HG02840 (cell line): ENCODE results near the gene PNPLA3.

Experiments used
- ATAC-seq: cut with Tn5 transposase; IDR thresholded peaks from one replicate; pipeline ENCODE4 v1.9.1; 2021; ENCODE audit warnings: mild to moderate bottlenecking, moderate library complexity, moderate number of reproducible peaks; ENCODE audit not compliant: unreplicated experiment, low FRiP score

PNPLA3 gene

GRCh38 chr22:43955883-43956782, 32.5 kb downstream of the PNPLA3 start:
- ATAC-seq, result no peak

- ATAC-seq, result no peak
Measured at GRCh38 chr22:43956805-43957463, 33.3 kb downstream of the PNPLA3 start.

GRCh38 chr22:43957871-43958270, 34.3 kb downstream of the PNPLA3 start:
- ATAC-seq, result no peak

GRCh38 chr22:43964314-43964857, 40.8 kb downstream of the PNPLA3 start:
- ATAC-seq, result no peak

- ATAC-seq, result no peak
Measured at GRCh38 chr22:43967069-43967468, 43.5 kb downstream of the PNPLA3 start.

GRCh38 chr22:43968614-43969013, 45.0 kb downstream of the PNPLA3 start:
- ATAC-seq, result no peak

- no peak for ATAC-seq
Measured at GRCh38 chr22:43969021-43969878, 45.6 kb downstream of the PNPLA3 start.

- no peak for ATAC-seq
Measured at GRCh38 chr22:43969989-43970755, 46.6 kb downstream of the PNPLA3 start.

GRCh38 chr22:43971112-43971511, 47.5 kb downstream of the PNPLA3 start:
- ATAC-seq, result no peak

GRCh38 chr22:43972931-43973462, 49.4 kb downstream of the PNPLA3 start:
- no peak for ATAC-seq

GRCh38 chr22:43974028-43974545, 50.5 kb downstream of the PNPLA3 start:
- no peak for ATAC-seq

GRCh38 chr22:43975041-43975440, 51.4 kb downstream of the PNPLA3 start:
- no peak for ATAC-seq

- ATAC-seq, result no peak
Measured at GRCh38 chr22:43976861-43977795, 53.5 kb downstream of the PNPLA3 start.

GRCh38 chr22:43978558-43978957, 55.0 kb downstream of the PNPLA3 start:
- no peak for ATAC-seq

- ATAC-seq, result no peak
Measured at GRCh38 chr22:43980579-43980978, 57.0 kb downstream of the PNPLA3 start.

- no peak for ATAC-seq
Measured at GRCh38 chr22:43980996-43981395, 57.4 kb downstream of the PNPLA3 start.

GRCh38 chr22:43983808-43984207, 60.2 kb downstream of the PNPLA3 start:
- ATAC-seq, result no peak

GRCh38 chr22:43985532-43985931, 61.9 kb downstream of the PNPLA3 start:
- ATAC-seq, result no peak
